NCI-H748 treated with DMSO at 0.1 percent for 48 hours (cell line): Measurements from ENCODE around the gene IRX6.
A peak's percentile ranks its signal among the peaks of the same experiment; 100 is the strongest.

Source experiments
- DNase-seq: peaks from one replicate; lab custom pipeline; 2025; lab: John Stamatoyannopoulos, UW

Gene IRX6

GRCh38 chr16:55367866-55368603 lies 44.0 kb downstream of the IRX6 start:
- DNase-seq, result no peak

- DNase-seq, result no peak
Measured at GRCh38 chr16:55369151-55369550, 45.1 kb downstream of the IRX6 start.

- peak; percentile 26 for DNase-seq
Measured at GRCh38 chr16:55370762-55371482, 46.9 kb downstream of the IRX6 start.

GRCh38 chr16:55372792-55373488 lies 48.9 kb downstream of the IRX6 start:
- DNase-seq, result no peak

GRCh38 chr16:55373489-55373832 lies 49.5 kb downstream of the IRX6 start:
- no peak for DNase-seq

GRCh38 chr16:55376045-55376444 lies 52.0 kb downstream of the IRX6 start:
- no peak for DNase-seq

GRCh38 chr16:55376567-55377167 lies 52.7 kb downstream of the IRX6 start:
- no peak for DNase-seq

GRCh38 chr16:55377840-55378239 lies 53.8 kb downstream of the IRX6 start:
- DNase-seq, result no peak

- no peak for DNase-seq
Measured at GRCh38 chr16:55378616-55379015, 54.6 kb downstream of the IRX6 start.

- DNase-seq, result no peak
Measured at GRCh38 chr16:55379371-55379770, 55.4 kb downstream of the IRX6 start.

- no peak for DNase-seq
Measured at GRCh38 chr16:55379876-55380390, 55.9 kb downstream of the IRX6 start.
